DND-41 (cell line): Measurements from ENCODE around the gene DTNBP1.

Experiments used
- ATAC-seq: fragments of 200-7000 bp; cut with Tn5 transposase; 3 replicates; pipeline ENCODE4 v1.9.1; 2021; ENCODE audit warnings: low read depth; ENCODE audit not compliant: insufficient read depth
- DNase-seq: peaks from one replicate; pipeline ENCODE4 v3.0.0-alpha.2; 2020
- H2AFZ ChIP-seq: 2 replicates; pipeline ENCODE4 v1.6.0; 2012; ENCODE audit warnings: low read depth, low read length
- H3K27ac ChIP-seq: 2 replicates; pipeline ENCODE4 v1.5.1; 2012; ENCODE audit warnings: low read length, inconsistent platforms
- H3K27me3 ChIP-seq: fragments of 200-600 bp; sonication (generic); 2 replicates; pipeline ENCODE4 v1.6.0; 2012; ENCODE audit warnings: low read length, mild to moderate bottlenecking, inconsistent platforms; ENCODE audit not compliant: insufficient read depth, poor library complexity
- H3K36me3 ChIP-seq: 2 replicates; pipeline ENCODE4 v1.5.1; 2012; ENCODE audit warnings: low read length, inconsistent platforms; ENCODE audit not compliant: insufficient read depth
- H3K4me1 ChIP-seq: 2 replicates; pipeline ENCODE4 v1.5.1; 2012; ENCODE audit warnings: mild to moderate bottlenecking, low read length; ENCODE audit not compliant: insufficient read depth
- H3K4me2 ChIP-seq: 2 replicates; pipeline ENCODE4 v1.6.0; 2012; ENCODE audit warnings: mild to moderate bottlenecking, moderate library complexity, low read length, inconsistent platforms; ENCODE audit not compliant: insufficient read depth
- H3K4me3 ChIP-seq, 2 experiments: fragments of 200-600 bp in 1 of 2; shearing (Covaris generic) in 1 of 2; 2 replicates each; pipeline ENCODE4 v1.5.1; 2012 to 2016; ENCODE audit warnings: inconsistent platforms in 2 of 2, low read length in 2 of 2, mild to moderate bottlenecking in 2 of 2, low read depth in 1 of 2, moderate library complexity in 1 of 2
- H3K79me2 ChIP-seq: 2 replicates; pipeline ENCODE4 v1.6.0; 2012; ENCODE audit warnings: low read length, inconsistent platforms; ENCODE audit not compliant: insufficient read depth
- H3K9ac ChIP-seq: 2 replicates; pipeline ENCODE4 v1.6.0; 2012; ENCODE audit warnings: low read depth, mild to moderate bottlenecking, inconsistent platforms, low read length, moderate library complexity
- H3K9me3 ChIP-seq: 2 replicates; pipeline ENCODE4 v1.5.1; 2012; ENCODE audit warnings: low read length, moderate library complexity, mild to moderate bottlenecking, inconsistent platforms; ENCODE audit not compliant: insufficient read depth, severe bottlenecking
- H4K20me1 ChIP-seq: 2 replicates; pipeline ENCODE4 v1.6.0; 2012; ENCODE audit warnings: low read length; ENCODE audit not compliant: insufficient read depth
- CTCF ChIP-seq: IDR thresholded peaks from 2 replicates; pipeline ENCODE4 v1.5.1; 2012; ENCODE audit warnings: borderline replicate concordance, low read length, moderate library complexity, mild to moderate bottlenecking; ENCODE audit not compliant: poor library complexity, severe bottlenecking; ENCODE audit errors: extremely low read depth
- EZH2 ChIP-seq: IDR thresholded peaks from 3 replicates; pipeline ENCODE4 v1.6.1; 2012; ENCODE audit warnings: borderline replicate concordance, low read depth, mild to moderate bottlenecking, moderate library complexity, low read length, inconsistent platforms; ENCODE audit not compliant: severe bottlenecking

DTNBP1 gene

GRCh38 chr6:15495375-15495901 is 167.4 kb downstream of the DTNBP1 start:
- H3K79me2 ChIP-seq: no peaks in the 10 kb centered on the region
- H2AFZ ChIP-seq: no peak overlapping the region
- ATAC-seq: no peak

GRCh38 chr6:15493437-15494168 is 169.2 kb downstream of the DTNBP1 start:
- Histone ChIP-seq H3K4me3 (no peak overlapping the region), H4K20me1 (peaks cover 10% of the 10 kb centered on the region), H3K9ac (no peak overlapping the region), H3K36me3 (peaks cover 58% of the 10 kb centered on the region), H3K4me1 (no peaks in the 10 kb centered on the region), H3K9me3 (no peaks in the 10 kb centered on the region), H2AFZ (no peak overlapping the region), H3K4me2 (no peak overlapping the region), H3K27me3 (no peaks in the 10 kb centered on the region), H3K27ac (no peak overlapping the region), H3K79me2 (no peaks in the 10 kb centered on the region)
- no peak for ATAC-seq
- TF ChIP-seq EZH2 (no peak), CTCF (no peak)
- DNase-seq: no peak

More at GRCh38 chr6:15495375-15495901, 167.4 kb downstream of the DTNBP1 start:
- no peaks in the 10 kb centered on the region for H3K4me1 ChIP-seq
- no peak overlapping the region for H3K4me2 ChIP-seq
- DNase-seq: no peak
- no peak overlapping the region for H3K27ac ChIP-seq
- no peaks in the 10 kb centered on the region for H3K9me3 ChIP-seq
- no peaks in the 10 kb centered on the region for H3K27me3 ChIP-seq
- H3K9ac ChIP-seq: no peak overlapping the region
- peaks cover 14% of the 10 kb centered on the region for H4K20me1 ChIP-seq
- peaks cover 59% of the 10 kb centered on the region for H3K36me3 ChIP-seq
- no peak overlapping the region for H3K4me3 ChIP-seq
- TF ChIP-seq EZH2 (no peak), CTCF (no peak)

DNA sequence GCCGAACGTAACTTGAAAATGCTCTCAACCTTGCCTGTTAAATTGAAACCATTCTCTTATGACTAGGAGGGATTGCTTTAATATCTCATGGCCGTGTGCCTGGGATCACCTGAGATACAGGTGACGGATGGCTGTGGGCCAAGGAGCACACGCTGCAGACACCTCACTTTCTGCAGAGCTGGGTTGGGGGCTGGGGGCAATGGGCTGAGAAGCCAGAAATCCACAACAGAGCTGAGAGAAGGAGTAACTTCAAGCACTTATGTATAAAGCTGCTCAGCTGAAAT is 170.9 kb downstream of the DTNBP1 start:
- H3K9ac ChIP-seq: no peak overlapping the region
- TF ChIP-seq CTCF (no peak), EZH2 (no peak)
- no peak for ATAC-seq

More for the DNA sequence above, 170.9 kb downstream of the DTNBP1 start:
- peaks cover 59% of the 10 kb centered on the region for H3K36me3 ChIP-seq
- H3K4me3 ChIP-seq: no peak overlapping the region
- no peak overlapping the region for H3K27ac ChIP-seq
- H3K27me3 ChIP-seq: no peaks in the 10 kb centered on the region
- no peak overlapping the region for H3K4me2 ChIP-seq
- peaks cover 5% of the 10 kb centered on the region; the same call in 1 of the 2 replicates for H4K20me1 ChIP-seq
- H3K9me3 ChIP-seq: no peaks in the 10 kb centered on the region
- DNase-seq: no peak
- H3K4me1 ChIP-seq: no peaks in the 10 kb centered on the region
- H3K79me2 ChIP-seq: no peaks in the 10 kb centered on the region
- no peak overlapping the region for H2AFZ ChIP-seq
